Skeletal muscle satellite cell (primary cell): Measurements from ENCODE around the gene CPA5.

Experiments used
- H3K27me3 ChIP-seq: 2 replicates; pipeline ENCODE4 v1.7.0; 2013; ENCODE audit warnings: low read length; ENCODE audit not compliant: control insufficient read depth, insufficient read depth
- H3K36me3 ChIP-seq: 2 replicates; pipeline ENCODE4 v1.7.0; 2013; ENCODE audit warnings: mild to moderate bottlenecking, control low read depth, low read length; ENCODE audit not compliant: insufficient read depth
- H3K4me1 ChIP-seq: 2 replicates; pipeline ENCODE4 v1.7.0; 2013; ENCODE audit warnings: low read length; ENCODE audit not compliant: control insufficient read depth, insufficient read depth
- H3K4me2 ChIP-seq: 2 replicates; pipeline ENCODE4 v1.7.0; 2013; ENCODE audit warnings: mild to moderate bottlenecking, low read length
- H3K4me3 ChIP-seq: 2 replicates; pipeline ENCODE4 v1.7.0; 2013; ENCODE audit warnings: low read length
- H3K9ac ChIP-seq: 2 replicates; pipeline ENCODE4 v1.7.0; 2013; ENCODE audit warnings: mild to moderate bottlenecking, low read depth, low read length, moderate library complexity
- H3K9me3 ChIP-seq: replicated peaks from 2 replicates; pipeline ENCODE4 v1.7.0; 2013; ENCODE audit warnings: mild to moderate bottlenecking, control low read depth, low read length

Gene CPA5

GRCh38 chr7:130350945-130351790, 6.6 kb downstream of the CPA5 start:
- Histone ChIP-seq H3K9me3 (no peaks in the 10 kb centered on the region), H3K4me3 (no peak overlapping the region), H3K36me3 (no peaks in the 10 kb centered on the region), H3K4me1 (peaks cover 20% of the 10 kb centered on the region), H3K4me2 (no peak overlapping the region), H3K9ac (no peak overlapping the region), H3K27me3 (peaks cover 38% of the 10 kb centered on the region)

DNA sequence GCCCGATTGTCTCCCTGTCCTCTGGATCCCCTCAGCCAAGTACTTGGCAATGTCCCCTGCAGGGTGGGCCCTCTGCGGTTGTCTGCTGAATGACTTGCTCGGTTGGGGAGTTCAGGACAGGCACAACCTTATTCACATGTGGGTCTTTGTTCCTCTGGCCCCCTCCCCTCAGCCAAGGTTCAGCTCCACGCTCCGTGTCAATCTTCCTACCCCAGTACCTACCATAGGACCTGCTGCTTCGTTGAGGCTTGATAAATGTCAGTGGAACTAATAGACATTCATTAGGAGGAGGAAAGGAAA, 7.1 kb downstream of the CPA5 start:
- Histone ChIP-seq H3K36me3 (no peaks in the 10 kb centered on the region), H3K4me3 (no peak overlapping the region), H3K27me3 (peaks cover 32% of the 10 kb centered on the region), H3K9me3 (no peaks in the 10 kb centered on the region), H3K4me2 (no peak overlapping the region), H3K9ac (no peak overlapping the region), H3K4me1 (peaks cover 25% of the 10 kb centered on the region)

- peak overlapping the region; percentile 13 for H3K9ac ChIP-seq
- H3K36me3 ChIP-seq, result no peaks in the 10 kb centered on the region
- H3K4me1 ChIP-seq, result peaks cover 32% of the 10 kb centered on the region
- H3K4me3 ChIP-seq, result peak overlapping the region; percentile 60
- peaks cover 30% of the 10 kb centered on the region for H3K27me3 ChIP-seq
- H3K4me2 ChIP-seq, result peak overlapping the region; percentile 79
- H3K9me3 ChIP-seq, result no peaks in the 10 kb centered on the region
Measured at GRCh38 chr7:130352194-130353074, 7.8 kb downstream of the CPA5 start.

DNA sequence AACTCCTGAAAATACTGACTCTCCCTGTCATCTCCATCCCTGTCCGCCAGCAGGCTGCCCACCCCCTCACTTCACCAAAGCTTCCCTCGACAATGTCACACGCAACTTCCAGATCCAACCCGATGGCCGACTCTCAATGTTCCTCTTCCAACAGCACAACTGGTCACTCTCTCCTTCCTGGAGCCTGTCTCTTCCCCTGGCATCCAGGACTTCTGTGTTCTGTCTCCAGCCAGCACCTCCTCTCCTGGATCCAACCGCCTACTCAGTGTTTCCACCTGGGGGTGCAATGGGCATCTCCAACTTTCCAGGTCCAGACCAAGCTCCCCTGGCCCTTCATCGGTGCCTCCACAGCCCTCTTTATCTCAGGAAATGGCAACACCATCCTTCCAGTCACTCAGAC, 8.6 kb downstream of the CPA5 start:
- Histone ChIP-seq H3K4me3 (peak overlapping the region; percentile 60), H3K36me3 (no peaks in the 10 kb centered on the region), H3K9me3 (no peaks in the 10 kb centered on the region), H3K4me1 (peaks cover 39% of the 10 kb centered on the region), H3K9ac (no peak overlapping the region), H3K4me2 (peak overlapping the region; percentile 79), H3K27me3 (peaks cover 27% of the 10 kb centered on the region)

DNA sequence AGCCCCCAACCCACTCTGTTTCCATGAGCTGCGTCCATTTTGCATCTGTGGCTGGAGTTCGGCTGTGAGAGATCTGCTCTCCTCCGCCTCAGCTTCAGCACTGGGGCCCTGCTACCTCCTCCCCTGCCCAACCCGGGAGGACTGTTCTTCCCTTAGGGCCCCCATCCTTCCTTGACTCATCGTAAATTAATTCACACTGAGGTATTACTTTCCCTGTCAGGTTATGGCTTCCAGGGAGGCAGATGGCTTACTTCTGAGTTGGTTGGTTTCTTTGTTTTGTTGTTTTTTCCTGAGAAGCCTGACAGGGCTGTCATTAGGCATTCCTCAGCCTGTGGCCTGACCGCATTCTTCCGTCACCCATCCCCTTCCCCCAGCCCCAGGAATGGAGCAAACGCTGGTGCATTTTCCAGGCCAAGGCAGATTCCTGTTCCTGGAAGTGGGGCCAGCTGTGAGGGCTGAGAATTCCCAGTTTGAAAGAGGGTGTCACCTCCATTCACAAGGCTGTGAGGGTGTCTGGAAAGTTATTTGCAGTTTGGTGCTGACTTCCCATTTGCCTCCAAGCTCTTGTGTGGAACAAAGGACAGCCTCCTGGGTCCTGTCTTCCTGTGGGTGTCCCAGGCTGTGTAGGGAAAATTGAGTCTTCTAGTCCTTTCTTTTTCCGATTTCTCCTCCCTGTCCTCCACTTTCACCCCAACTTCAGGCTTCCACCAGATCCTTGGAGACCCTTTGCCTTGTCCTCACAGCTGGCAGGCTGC, 11.7 kb downstream of the CPA5 start:
- Histone ChIP-seq H3K27me3 (peaks cover 8% of the 10 kb centered on the region), H3K4me3 (peak overlapping the region; percentile 24), H3K9me3 (peaks cover 17% of the 10 kb centered on the region), H3K36me3 (no peaks in the 10 kb centered on the region), H3K4me2 (peak overlapping the region; percentile 66), H3K4me1 (peaks cover 39% of the 10 kb centered on the region), H3K9ac (peak overlapping the region; percentile 68)

DNA sequence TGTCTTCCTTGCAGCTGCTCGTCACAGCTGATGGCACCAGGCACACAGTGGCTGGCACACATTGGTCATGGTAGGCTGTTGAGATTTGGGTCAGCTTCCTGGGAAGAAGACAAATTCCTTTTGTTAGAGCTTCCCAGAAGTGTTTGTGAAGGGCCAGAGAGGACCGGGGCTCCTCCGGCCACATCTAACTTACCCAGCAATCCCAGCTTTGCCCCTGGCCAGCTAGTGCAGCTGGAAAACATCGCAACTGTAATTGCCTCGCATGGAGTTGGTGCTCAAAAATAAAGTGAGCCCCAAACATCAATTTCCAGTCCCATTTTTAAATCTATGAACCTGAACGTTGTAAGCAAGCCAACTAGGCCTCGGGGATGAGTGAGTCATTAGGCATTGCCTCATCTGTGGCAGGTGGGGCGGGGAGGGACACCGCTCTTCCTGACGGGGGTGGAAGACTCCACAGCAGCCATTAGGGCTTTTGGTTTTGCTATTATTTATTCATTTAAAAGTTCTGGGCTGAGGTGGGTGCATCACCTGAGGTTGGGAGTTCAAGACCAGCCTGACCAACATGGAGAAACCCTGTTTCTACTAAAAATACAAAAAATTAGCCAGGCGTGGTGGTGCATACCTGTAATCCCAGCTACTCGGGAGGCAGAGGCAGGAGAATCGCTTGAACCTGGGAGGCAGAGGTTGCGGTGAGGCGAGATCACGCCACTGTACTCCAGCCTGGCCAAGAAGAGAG, 12.4 kb downstream of the CPA5 start:
- no peaks in the 10 kb centered on the region for H3K36me3 ChIP-seq
- peak overlapping the region; percentile 66 for H3K4me2 ChIP-seq
- H3K4me1 ChIP-seq, result peaks cover 39% of the 10 kb centered on the region
- peaks cover under 1% of the 10 kb centered on the region for H3K27me3 ChIP-seq
- peak overlapping the region; percentile 68 for H3K9ac ChIP-seq
- H3K9me3 ChIP-seq, result peaks cover 17% of the 10 kb centered on the region
- H3K4me3 ChIP-seq, result peak overlapping the region; percentile 14

GRCh38 chr7:130358471-130358870, 13.9 kb downstream of the CPA5 start:
- no peak overlapping the region for H3K9ac ChIP-seq
- H3K4me3 ChIP-seq, result no peak overlapping the region
- H3K36me3 ChIP-seq, result no peaks in the 10 kb centered on the region
- no peak overlapping the region for H3K4me2 ChIP-seq
- peaks cover 17% of the 10 kb centered on the region for H3K9me3 ChIP-seq
- H3K27me3 ChIP-seq, result no peaks in the 10 kb centered on the region
- H3K4me1 ChIP-seq, result peaks cover 36% of the 10 kb centered on the region

- Histone ChIP-seq H3K36me3 (no peaks in the 10 kb centered on the region), H3K9ac (no peak overlapping the region), H3K4me3 (no peak overlapping the region), H3K4me1 (peaks cover 43% of the 10 kb centered on the region), H3K4me2 (no peak overlapping the region), H3K9me3 (peaks cover 17% of the 10 kb centered on the region), H3K27me3 (no peaks in the 10 kb centered on the region)
Measured at GRCh38 chr7:130359276-130359857, 14.8 kb downstream of the CPA5 start.

GRCh38 chr7:130360518-130360917, 15.9 kb downstream of the CPA5 start:
- H3K4me3 ChIP-seq, result no peak overlapping the region
- H3K9me3 ChIP-seq, result peaks cover 17% of the 10 kb centered on the region
- H3K36me3 ChIP-seq, result no peaks in the 10 kb centered on the region
- no peak overlapping the region for H3K4me2 ChIP-seq
- no peak overlapping the region for H3K9ac ChIP-seq
- peaks cover 54% of the 10 kb centered on the region for H3K4me1 ChIP-seq
- H3K27me3 ChIP-seq, result no peaks in the 10 kb centered on the region

- Histone ChIP-seq H3K4me1 (peaks cover 54% of the 10 kb centered on the region), H3K27me3 (no peaks in the 10 kb centered on the region), H3K4me3 (no peak overlapping the region), H3K9me3 (peaks cover 17% of the 10 kb centered on the region), H3K9ac (no peak overlapping the region), H3K4me2 (no peak overlapping the region), H3K36me3 (no peaks in the 10 kb centered on the region)
Measured at GRCh38 chr7:130361681-130362080, 17.1 kb downstream of the CPA5 start.
